Choroid plexus epithelial cell (primary cell): Measurements from ENCODE around the gene TRAPPC11.
"Not testable (repeated sequence)": the region's sequence is repeated elsewhere in the genome, so short reads cannot be mapped to it uniquely, and the experiment has no call there.

Experiments used
- DNase-seq: peaks from one replicate; pipeline ENCODE4 v3.0.0-alpha.2; 2010; ENCODE audit warnings: low read depth
- H3K4me3 ChIP-seq: 2 replicates; pipeline ENCODE4 v1.5.1; 2011; ENCODE audit warnings: low read depth, mild to moderate bottlenecking, control low read depth, low read length, moderate library complexity
- CTCF ChIP-seq: conservative IDR thresholded peaks from 2 replicates; pipeline ENCODE4 v1.5.1; 2011; ENCODE audit warnings: low read depth, mild to moderate bottlenecking, control low read depth, inconsistent platforms, low read length, moderate library complexity

Gene TRAPPC11

GRCh38 chr4:183618681-183619080 lies 40.4 kb upstream of the TRAPPC11 start:
- no peak for TF ChIP-seq CTCF
- H3K4me3 ChIP-seq = no peak overlapping the region
- DNase-seq = peak; percentile 41

DNA sequence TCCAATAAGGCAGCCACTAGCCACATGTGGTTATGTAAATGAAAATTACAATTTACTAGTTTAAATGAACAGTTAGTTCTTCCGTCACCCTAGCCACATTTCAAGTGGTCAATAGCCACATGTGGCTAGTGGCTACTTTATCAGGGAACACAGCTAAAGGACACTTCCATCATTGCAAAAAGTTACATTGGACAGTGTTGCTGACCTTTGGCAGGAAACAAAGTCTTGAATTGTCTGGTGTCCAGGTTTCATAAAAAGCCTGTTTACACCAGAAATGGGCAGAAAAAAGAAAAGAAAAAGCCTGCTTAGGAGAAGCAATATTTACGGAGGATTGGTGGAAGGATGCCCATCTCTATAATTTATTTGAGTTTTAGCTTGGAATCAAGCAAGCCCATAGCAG lies 38.7 kb upstream of the TRAPPC11 start:
- no peak overlapping the region for H3K4me3 ChIP-seq
- no peak for TF ChIP-seq CTCF
- DNase-seq = no peak

DNA sequence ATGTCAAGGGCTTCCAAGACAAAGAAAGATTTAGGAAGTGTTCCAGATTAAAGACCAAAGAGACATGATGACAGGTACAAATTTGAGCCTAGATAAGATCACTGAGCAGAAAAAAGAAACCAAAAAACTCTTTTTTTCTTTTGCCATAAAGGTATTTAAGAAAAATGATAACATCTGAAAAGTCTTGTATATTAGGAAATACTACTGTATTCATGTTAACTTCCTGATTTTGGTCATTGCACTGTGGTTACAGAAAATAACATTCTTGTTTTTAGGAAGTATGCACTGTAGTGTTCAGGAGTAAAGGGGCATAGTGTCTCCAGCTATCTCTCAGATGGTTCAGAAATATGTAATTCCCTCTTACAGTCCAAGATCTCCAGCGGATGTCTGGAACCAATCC lies 37.2 kb upstream of the TRAPPC11 start:
- no peak for TF ChIP-seq CTCF
- no peak overlapping the region for H3K4me3 ChIP-seq
- no peak for DNase-seq

- DNase-seq = no peak
- no peak for TF ChIP-seq CTCF
- no peak overlapping the region for H3K4me3 ChIP-seq
Observed at GRCh38 chr4:183624548-183624947, 34.5 kb upstream of the TRAPPC11 start.

GRCh38 chr4:183626168-183626567 lies 32.9 kb upstream of the TRAPPC11 start:
- H3K4me3 ChIP-seq = no peak overlapping the region
- TF ChIP-seq CTCF = no peak
- no peak for DNase-seq

DNA sequence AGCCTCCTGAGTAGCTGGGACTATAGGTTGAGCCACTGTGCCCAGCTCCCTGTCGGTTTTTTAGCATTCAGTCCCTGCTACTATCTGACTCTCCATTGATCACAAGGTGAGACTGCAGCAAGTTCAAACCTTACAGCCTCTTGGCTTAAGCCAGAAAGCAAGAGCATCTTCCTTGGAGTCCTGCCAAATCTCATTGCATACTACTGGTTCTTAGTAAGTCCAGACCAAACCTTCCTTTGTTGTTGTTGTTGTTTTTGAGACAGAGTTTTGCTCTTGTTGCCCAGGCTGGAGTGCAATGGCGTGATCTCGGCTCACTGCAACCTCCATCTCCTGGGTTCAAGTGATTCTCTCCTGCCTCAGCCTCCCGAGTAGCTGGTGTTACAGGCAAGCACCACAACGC lies 31.8 kb upstream of the TRAPPC11 start:
- not testable (repeated sequence) for H3K4me3 ChIP-seq
- DNase-seq = peak; percentile 61

GRCh38 chr4:183627979-183628588 lies 31.0 kb upstream of the TRAPPC11 start:
- TF ChIP-seq CTCF = no peak
- no peak for DNase-seq
- H3K4me3 ChIP-seq = no peak overlapping the region
